Measurements from ENCODE around the gene CDK8. TPM values are rescaled to one million over a fixed set of nuclear protein-coding genes. Genes with fewer than 3 reads are reported as not detected.

Gene CDK8
- total and polyA plus RNA-seq, 8 donors: 9.4 to 48.4 (median 13.1) TPM

DNA sequence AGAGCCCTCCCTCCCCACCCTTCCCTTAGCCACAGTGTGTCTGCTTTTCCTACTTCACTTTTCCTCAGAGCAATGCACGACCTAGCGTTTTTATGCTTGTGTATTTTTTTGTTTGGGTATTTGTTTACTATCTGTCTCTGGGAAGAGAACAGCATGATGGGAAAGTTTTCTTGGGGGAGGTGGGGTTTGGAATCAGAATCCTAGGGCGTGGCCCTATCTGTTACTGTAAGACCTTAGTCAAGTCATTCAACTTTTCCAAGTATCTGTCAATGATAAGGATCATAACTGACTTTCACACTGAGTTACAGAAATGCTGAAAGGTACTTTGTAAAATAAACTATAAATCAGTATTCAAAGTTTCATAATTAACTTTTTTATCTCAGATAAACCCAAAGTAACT is 157.3 kb downstream of the CDK8 start:
- Histone ChIP-seq H3K27ac (no peak overlapping the region), H3K27me3 (no peaks in the 10 kb centered on the region), H3K4me1 (no peaks in the 10 kb centered on the region), H3K9me3 (no peaks in the 10 kb centered on the region), H3K4me3 (no peak overlapping the region), H3K36me3 (peaks cover 0 to 15% (median 12%) of the 10 kb centered on the region in 4 donors)
- intact Hi-C loops (cut with DNase I; ENCODE audit: low total_unique reads): no loop called here
- TF ChIP-seq POLR2AphosphoS5 (IDR thresholded peaks at IDR 0.05): no peak
- TF ChIP-seq EP300 (IDR thresholded peaks at IDR 0.05): no peak
- TF ChIP-seq POLR2A (IDR thresholded peaks at IDR 0.05): no peak
- TF ChIP-seq, protein P1, sequence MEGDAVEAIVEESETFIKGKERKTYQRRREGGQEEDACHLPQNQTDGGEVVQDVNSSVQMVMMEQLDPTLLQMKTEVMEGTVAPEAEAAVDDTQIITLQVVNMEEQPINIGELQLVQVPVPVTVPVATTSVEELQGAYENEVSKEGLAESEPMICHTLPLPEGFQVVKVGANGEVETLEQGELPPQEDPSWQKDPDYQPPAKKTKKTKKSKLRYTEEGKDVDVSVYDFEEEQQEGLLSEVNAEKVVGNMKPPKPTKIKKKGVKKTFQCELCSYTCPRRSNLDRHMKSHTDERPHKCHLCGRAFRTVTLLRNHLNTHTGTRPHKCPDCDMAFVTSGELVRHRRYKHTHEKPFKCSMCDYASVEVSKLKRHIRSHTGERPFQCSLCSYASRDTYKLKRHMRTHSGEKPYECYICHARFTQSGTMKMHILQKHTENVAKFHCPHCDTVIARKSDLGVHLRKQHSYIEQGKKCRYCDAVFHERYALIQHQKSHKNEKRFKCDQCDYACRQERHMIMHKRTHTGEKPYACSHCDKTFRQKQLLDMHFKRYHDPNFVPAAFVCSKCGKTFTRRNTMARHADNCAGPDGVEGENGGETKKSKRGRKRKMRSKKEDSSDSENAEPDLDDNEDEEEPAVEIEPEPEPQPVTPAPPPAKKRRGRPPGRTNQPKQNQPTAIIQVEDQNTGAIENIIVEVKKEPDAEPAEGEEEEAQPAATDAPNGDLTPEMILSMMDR (IDR thresholded peaks at IDR 0.05): no peak
- DNase-seq: no peak
- 63 to 86% (median 81%) methylated on average over 3 of the region's 3 CpGs for WGBS, 5 donors

DNA sequence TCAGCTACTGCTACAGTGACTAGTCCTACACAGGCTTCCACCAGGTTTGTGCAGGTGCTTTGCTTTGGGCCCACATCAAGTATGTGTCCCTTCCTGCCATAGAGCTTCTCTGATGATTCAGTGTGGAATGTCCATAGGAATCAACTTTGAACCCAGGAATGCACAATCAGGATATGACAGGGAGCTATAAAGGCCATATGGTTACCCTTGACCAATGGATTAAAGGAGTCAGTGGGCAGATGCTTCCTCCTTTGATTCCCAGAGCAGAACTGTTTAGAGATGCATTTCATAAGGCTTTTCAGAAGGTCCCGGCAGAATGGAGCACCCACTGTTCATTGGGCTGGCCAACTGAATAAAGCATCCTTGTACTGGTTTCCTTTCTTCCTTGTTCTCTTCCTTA is 158.3 kb downstream of the CDK8 start:
- WGBS, 5 donors: 36 to 89% (median 69%) methylated on average over 1 of the region's 1 CpG
- H3K9me3 ChIP-seq: no peaks in the 10 kb centered on the region
- no peak overlapping the region for H3K27ac ChIP-seq
- intact Hi-C loops (cut with DNase I; ENCODE audit: low total_unique reads): no loop called here
- DNase-seq: no peak
- no peak overlapping the region for H3K4me3 ChIP-seq
- no peaks in the 10 kb centered on the region for H3K4me1 ChIP-seq
- TF ChIP-seq, protein P1 (IDR thresholded peaks at IDR 0.05): no peak
- TF ChIP-seq EP300 (IDR thresholded peaks at IDR 0.05) (no peak), POLR2AphosphoS5 (IDR thresholded peaks at IDR 0.05) (no peak), POLR2A (IDR thresholded peaks at IDR 0.05) (no peak)
- peaks cover 0 to 9% (median 2%) of the 10 kb centered on the region in 4 donors for H3K36me3 ChIP-seq
- H3K27me3 ChIP-seq: no peaks in the 10 kb centered on the region

DNA sequence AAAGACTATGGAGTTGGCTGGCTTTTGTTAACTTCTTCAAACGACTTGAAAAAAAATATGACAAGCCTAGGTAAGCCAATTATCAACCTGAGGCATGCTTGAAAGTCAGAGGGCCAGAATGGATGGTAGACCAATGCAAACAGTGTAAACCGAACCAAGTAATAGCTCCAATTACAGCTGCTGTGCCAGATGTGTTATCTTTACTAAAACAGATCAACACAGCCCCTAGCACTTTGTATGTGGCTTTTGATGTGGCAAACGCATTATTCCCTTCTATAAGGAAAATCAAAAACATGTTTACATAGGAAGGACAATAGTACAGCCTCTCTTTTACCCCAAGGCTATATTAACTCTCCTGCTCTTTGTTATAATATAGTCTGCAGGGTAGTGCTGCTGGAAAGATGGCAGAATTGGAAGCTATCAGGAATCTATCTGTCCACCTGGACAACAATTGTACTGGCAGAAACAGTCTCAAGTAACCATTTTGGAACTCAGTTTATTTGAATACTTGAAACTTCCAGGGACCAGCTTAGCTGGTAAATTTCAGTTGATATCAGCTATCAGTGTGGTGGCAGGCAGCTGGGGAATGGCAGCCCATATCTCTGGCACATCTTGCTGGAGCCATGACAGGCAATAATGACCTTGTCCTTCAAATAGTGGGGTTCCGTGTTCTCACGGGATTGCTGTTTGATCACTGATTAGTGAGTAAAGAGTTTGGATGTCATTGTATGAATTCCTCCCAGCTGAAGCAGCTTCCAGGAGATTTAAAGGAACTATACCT is 159.2 kb downstream of the CDK8 start:
- Histone ChIP-seq H3K36me3 (peaks cover 0 to 7% (median 2%) of the 10 kb centered on the region in 4 donors), H3K4me1 (no peaks in the 10 kb centered on the region), H3K4me3 (no peak overlapping the region), H3K27me3 (no peaks in the 10 kb centered on the region), H3K27ac (no peak overlapping the region), H3K9me3 (no peaks in the 10 kb centered on the region)
- 45 to 64% (median 51%) methylated on average over 5 of the region's 5 CpGs for WGBS, 5 donors
- no peak for DNase-seq
- TF ChIP-seq POLR2AphosphoS5 (IDR thresholded peaks at IDR 0.05) (no peak), POLR2A (IDR thresholded peaks at IDR 0.05) (no peak), EP300 (IDR thresholded peaks at IDR 0.05) (no peak)
- TF ChIP-seq, protein P1 (IDR thresholded peaks at IDR 0.05): no peak
- intact Hi-C loops (cut with DNase I; ENCODE audit: low total_unique reads): no loop called here

DNA sequence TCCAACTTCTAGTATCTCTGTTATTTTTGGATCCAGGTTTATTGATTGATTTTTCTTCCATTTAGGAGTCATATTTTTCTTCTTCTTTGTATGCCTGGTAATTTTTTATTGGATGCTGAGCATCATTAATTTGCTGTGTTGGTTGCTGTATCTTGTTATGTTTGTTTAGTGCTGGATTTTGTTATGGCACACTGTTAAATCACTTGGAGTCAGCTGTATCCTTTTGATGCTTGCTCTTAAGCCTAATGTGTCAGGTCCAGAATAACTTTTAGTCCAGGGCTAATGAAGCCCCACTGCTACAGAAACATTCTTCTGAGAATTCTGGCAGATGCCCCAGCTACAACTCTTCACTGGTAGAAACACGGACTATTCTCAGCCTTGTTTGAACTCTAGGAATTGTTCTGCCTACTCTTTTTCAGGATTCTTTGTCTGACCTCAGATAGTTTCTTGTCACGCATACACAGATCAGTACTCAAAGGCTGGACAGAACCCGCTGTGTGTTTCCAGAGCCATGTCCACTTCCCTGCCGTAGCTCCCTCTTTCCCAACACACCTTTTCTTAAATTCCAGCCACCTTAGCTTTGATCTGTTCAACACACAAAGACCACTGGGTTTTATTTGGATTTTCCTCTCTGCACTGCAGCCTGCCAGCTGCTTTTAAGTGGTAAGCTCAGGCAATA is 166.5 kb downstream of the CDK8 start:
- Histone ChIP-seq H3K9me3 (no peaks in the 10 kb centered on the region), H3K4me3 (no peak overlapping the region), H3K36me3 (no peaks in the 10 kb centered on the region), H3K4me1 (peaks cover 2 to 26% (median 12%) of the 10 kb centered on the region in 4 donors), H3K27me3 (no peaks in the 10 kb centered on the region), H3K27ac (peak overlapping the region in 2 of 5 donors; percentile 11 to 72)
- 54 to 73% (median 66%) methylated on average over 4 of the region's 4 CpGs for WGBS, 5 donors
- peak in 1 of 2 donors; percentile 14 for DNase-seq
- intact Hi-C loops (cut with DNase I; ENCODE audit: low total_unique reads): no loop called here
- TF ChIP-seq EP300 (IDR thresholded peaks at IDR 0.05): no peak
- TF ChIP-seq POLR2AphosphoS5 (IDR thresholded peaks at IDR 0.05): no peak
- no peak for TF ChIP-seq POLR2A (IDR thresholded peaks at IDR 0.05)
- TF ChIP-seq, protein P1 (IDR thresholded peaks at IDR 0.05): no peak
